ENCODE results near the gene POLR2I.
"Not testable (repeated sequence)": the region's sequence is repeated elsewhere in the genome, so short reads cannot be mapped to it uniquely, and the experiment has no call there.

Gene POLR2I

DNA sequence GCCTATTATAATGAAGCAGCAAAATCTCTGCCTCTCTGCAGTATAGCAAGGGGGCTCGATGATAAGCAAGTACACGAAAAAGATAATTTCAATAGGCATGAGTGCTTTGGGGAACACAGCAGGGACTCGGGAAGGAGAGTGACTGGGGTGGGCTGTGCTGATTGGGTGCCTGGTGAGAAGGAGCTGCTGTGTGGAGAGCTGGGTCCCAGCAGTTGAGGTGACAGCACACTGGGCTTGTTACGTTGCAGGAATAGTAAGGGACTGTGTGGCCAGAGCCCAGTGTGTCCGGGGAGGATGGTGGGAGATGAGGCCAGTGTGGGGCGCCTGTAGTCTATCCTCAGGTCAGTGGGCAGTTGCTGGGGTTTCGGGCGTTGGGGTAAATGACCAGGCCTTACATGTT is 42.6 kb downstream of the POLR2I start:
- H3K27me3 ChIP-seq (ENCODE audit: control insufficient read depth in 5 of 5, insufficient read depth in 4 of 5, low read length in 5 of 5), result no peaks in the 10 kb centered on the region
- no peaks in the 10 kb centered on the region for H3K9me3 ChIP-seq (ENCODE audit: control insufficient read depth in 5 of 5, low read length in 5 of 5)
- no peak overlapping the region for H3K27ac ChIP-seq (ENCODE audit: low read depth, low read length)
- peaks cover 0 to 4% (median 0%) of the 10 kb centered on the region in 5 donors for H3K4me1 ChIP-seq (ENCODE audit: control insufficient read depth in 5 of 5, insufficient read depth in 5 of 5, low read length in 5 of 5)
- no peak overlapping the region for H3K4me3 ChIP-seq (ENCODE audit: low read depth in 1 of 5, low read length in 5 of 5)
- H3K9ac ChIP-seq (ENCODE audit: low read length in 5 of 5), result no peak overlapping the region
- no peaks in the 10 kb centered on the region for H3K36me3 ChIP-seq (ENCODE audit: control insufficient read depth in 5 of 5, insufficient read depth in 5 of 5, low read length in 5 of 5)

DNA sequence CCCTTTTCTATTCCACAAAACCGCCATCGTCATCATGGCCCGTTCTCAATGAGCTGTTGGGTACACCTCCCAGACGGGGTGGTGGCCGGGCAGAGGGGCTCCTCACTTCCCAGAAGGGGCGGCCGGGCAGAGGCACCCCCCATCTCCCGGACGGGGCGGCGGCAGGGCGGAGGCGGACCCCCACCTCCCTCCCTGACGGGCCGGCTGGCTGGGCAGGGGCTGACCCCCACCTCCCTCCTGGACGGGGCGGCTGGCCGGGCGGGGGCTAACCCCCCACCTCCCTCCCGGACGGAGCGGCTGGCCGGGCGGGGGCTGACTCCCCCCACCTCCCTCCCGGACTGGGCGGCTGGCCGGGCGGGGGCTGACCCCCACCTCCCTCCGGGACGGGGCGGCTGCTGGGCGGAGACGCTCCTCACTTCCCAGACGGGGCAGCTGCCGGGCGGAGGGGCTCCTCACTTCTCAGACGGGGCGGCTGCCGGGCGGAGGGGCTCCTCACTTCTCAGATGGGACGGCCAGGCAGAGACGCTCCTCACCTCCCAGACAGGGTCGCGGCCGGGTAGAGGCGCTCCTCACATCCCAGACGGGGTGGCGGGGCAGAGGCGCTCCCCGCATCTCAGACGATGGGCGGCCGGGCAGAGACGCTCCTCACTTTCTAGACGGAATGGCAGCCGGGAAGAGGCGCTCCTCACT is 45.7 kb downstream of the POLR2I start:
- H3K9me3 ChIP-seq (ENCODE audit: control insufficient read depth in 5 of 5, low read length in 5 of 5); H3K4me1 ChIP-seq (ENCODE audit: control insufficient read depth in 5 of 5, insufficient read depth in 5 of 5, low read length in 5 of 5); H3K27ac ChIP-seq (ENCODE audit: low read depth, low read length); H3K27me3 ChIP-seq (ENCODE audit: control insufficient read depth in 5 of 5, insufficient read depth in 4 of 5, low read length in 5 of 5); H3K4me3 ChIP-seq (ENCODE audit: low read depth in 1 of 5, low read length in 5 of 5); H3K36me3 ChIP-seq (ENCODE audit: control insufficient read depth in 5 of 5, insufficient read depth in 5 of 5, low read length in 5 of 5); H3K9ac ChIP-seq (ENCODE audit: low read length in 5 of 5): not testable (repeated sequence)

DNA sequence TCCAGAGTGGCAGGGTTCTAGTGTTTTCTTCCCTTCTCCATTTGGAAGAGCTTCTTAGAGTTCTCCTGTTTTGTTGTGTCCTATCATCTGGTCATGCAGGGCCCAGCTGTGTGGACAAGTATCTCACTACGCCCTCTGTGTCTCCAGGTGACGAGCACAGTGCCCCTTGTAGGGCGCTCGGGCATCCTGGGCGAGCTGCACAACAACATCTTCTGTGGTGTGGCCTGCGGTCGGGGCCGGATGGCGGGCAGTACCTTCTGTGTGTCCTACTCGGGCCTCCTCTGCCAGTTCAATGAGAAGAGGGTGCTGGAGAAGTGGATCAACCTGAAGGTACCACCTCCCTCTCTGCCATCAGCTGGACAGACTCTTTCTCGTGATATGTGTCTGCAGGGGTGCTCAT is 47.0 kb downstream of the POLR2I start:
- H3K36me3 ChIP-seq (ENCODE audit: control insufficient read depth in 5 of 5, insufficient read depth in 5 of 5, low read length in 5 of 5), result no peaks in the 10 kb centered on the region
- H3K9ac ChIP-seq (ENCODE audit: low read length in 5 of 5), result no peak overlapping the region
- no peaks in the 10 kb centered on the region for H3K27me3 ChIP-seq (ENCODE audit: control insufficient read depth in 5 of 5, insufficient read depth in 4 of 5, low read length in 5 of 5)
- no peak overlapping the region for H3K4me3 ChIP-seq (ENCODE audit: low read depth in 1 of 5, low read length in 5 of 5)
- no peaks in the 10 kb centered on the region for H3K9me3 ChIP-seq (ENCODE audit: control insufficient read depth in 5 of 5, low read length in 5 of 5)
- no peak overlapping the region for H3K27ac ChIP-seq (ENCODE audit: low read depth, low read length)
- peaks cover 0 to 4% (median 0%) of the 10 kb centered on the region in 5 donors for H3K4me1 ChIP-seq (ENCODE audit: control insufficient read depth in 5 of 5, insufficient read depth in 5 of 5, low read length in 5 of 5)

DNA sequence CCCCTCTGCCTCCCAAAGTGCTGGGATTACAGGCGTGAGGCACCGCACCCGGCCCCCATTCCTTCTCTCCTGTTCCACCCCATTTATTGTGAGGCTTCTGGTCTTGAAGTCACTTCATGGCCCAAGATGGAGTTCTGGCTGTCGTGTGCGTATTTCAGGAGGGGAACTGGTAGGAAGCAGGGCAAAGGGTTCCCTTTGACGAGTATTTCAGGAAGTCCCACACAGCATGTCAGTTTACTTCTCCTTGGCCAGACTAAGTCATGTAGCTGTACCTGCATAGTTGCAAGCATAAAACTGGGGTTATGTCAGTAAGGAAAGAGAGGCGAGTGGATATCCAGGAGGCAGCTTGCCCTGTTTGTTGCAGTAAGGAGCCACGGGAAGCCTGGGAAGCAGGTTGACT is 49.8 kb downstream of the POLR2I start:
- H3K9ac ChIP-seq (ENCODE audit: low read length in 5 of 5), result no peak overlapping the region
- H3K27ac ChIP-seq (ENCODE audit: low read depth, low read length), result no peak overlapping the region
- no peaks in the 10 kb centered on the region for H3K27me3 ChIP-seq (ENCODE audit: control insufficient read depth in 5 of 5, insufficient read depth in 4 of 5, low read length in 5 of 5)
- H3K9me3 ChIP-seq (ENCODE audit: control insufficient read depth in 5 of 5, low read length in 5 of 5), result no peaks in the 10 kb centered on the region
- no peaks in the 10 kb centered on the region for H3K4me1 ChIP-seq (ENCODE audit: control insufficient read depth in 5 of 5, insufficient read depth in 5 of 5, low read length in 5 of 5)
- no peaks in the 10 kb centered on the region for H3K36me3 ChIP-seq (ENCODE audit: control insufficient read depth in 5 of 5, insufficient read depth in 5 of 5, low read length in 5 of 5)
- no peak overlapping the region for H3K4me3 ChIP-seq (ENCODE audit: low read depth in 1 of 5, low read length in 5 of 5)

Data from subcutaneous abdominal adipose tissue (tissue), 5 donors.